Peyer's patch (tissue), 4 donors: ENCODE results near the gene KRT71.

Source experiments
- CTCF ChIP-seq, 6 experiments: fragments of 450-650 bp in 4 of 6; fragments of 200-600 bp in 2 of 6; sonication (generic) in 1 of 6; IDR thresholded peaks; one replicate each; pipeline ENCODE4 v1.5.1; 2017 to 2019; ENCODE audit warnings: antibody characterized with exemption in 6 of 6, mild to moderate bottlenecking in 3 of 6, moderate library complexity in 1 of 6
- POLR2A ChIP-seq, 2 donors: fragments of 450-650 bp; IDR thresholded peaks; one replicate each; pipeline ENCODE4 v1.5.1; 2017; ENCODE audit warnings: antibody characterized with exemption in 2 of 2, mild to moderate bottlenecking in 2 of 2, moderate library complexity in 2 of 2

DNA sequence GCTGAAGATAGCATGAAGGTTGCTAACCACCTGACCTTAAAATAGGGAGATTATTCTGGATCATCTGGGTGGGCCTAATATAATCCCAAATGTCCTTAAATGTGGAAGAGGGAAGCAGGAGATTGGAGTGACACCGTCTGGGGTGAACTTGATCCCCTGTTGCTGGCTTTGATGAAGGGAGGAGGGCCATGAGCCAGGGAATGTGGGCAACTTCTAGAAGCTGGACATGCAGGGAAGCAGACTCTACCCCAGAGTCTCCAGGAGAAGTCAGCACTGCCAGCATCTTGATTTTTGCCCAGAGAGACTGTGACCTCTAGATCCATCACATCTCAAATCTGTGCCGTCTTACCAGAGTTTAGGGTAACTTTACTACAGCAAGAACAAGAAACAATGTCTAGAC lies 23.5 kb downstream of the KRT71 start:
- no peak for TF ChIP-seq CTCF (IDR thresholded peaks at IDR 0.05)
- no peak for TF ChIP-seq POLR2A (IDR thresholded peaks at IDR 0.05)
